Activated CD8-positive, alpha-beta T cell treated with anti-CD3 and anti-CD28 coated beads for 36 hours (primary cell): ENCODE data around the gene STK33. TPM values are rescaled to one million over a fixed set of nuclear protein-coding genes. Genes with fewer than 3 reads are reported as not detected.
"Not testable (repeated sequence)": the region's sequence is repeated elsewhere in the genome, so short reads cannot be mapped to it uniquely, and the experiment has no call there.

Experiments used
- ATAC-seq: fragments of 200-7000 bp; cut with Tn5 transposase; one replicate; pipeline ENCODE4 v1.10.0; 2021; ENCODE audit warnings: mild to moderate bottlenecking, moderate library complexity
- CTCF ChIA-PET: fragments of 350-600 bp; sonication (Branson Sonifier 250); formaldehyde crosslinking; loops from one replicate; lab custom pipeline; 2021; ENCODE audit warnings: antibody characterized with exemption; lab: Charles Lee
- POLR2A ChIA-PET: fragments of 350-600 bp; sonication (Branson Sonifier 250); formaldehyde crosslinking; loops from one replicate; lab custom pipeline; 2021; ENCODE audit warnings: antibody characterized with exemption; lab: Charles Lee
- DNase-seq: peaks from one replicate; pipeline ENCODE4 v3.0.0-alpha.2; 2020
- H3K27ac Mint-ChIP-seq: one replicate; pipeline ENCODE4 v1.8.0; 2021; ENCODE audit warnings: mild to moderate bottlenecking, mixed read lengths
- H3K27me3 Mint-ChIP-seq: one replicate; pipeline ENCODE4 v1.8.0; 2021; ENCODE audit warnings: mixed read lengths
- H3K36me3 Mint-ChIP-seq: one replicate; pipeline ENCODE4 v1.8.0; 2021; ENCODE audit warnings: low read depth, mixed read lengths
- H3K4me1 Mint-ChIP-seq: one replicate; pipeline ENCODE4 v1.8.0; 2021; ENCODE audit warnings: low read depth, mixed read lengths
- H3K4me3 Mint-ChIP-seq: one replicate; pipeline ENCODE4 v1.8.0; 2021; ENCODE audit warnings: mild to moderate bottlenecking, moderate library complexity, mixed read lengths
- H3K9me3 Mint-ChIP-seq: one replicate; pipeline ENCODE4 v1.8.0; 2021; ENCODE audit warnings: mixed read lengths
- intact Hi-C: fragments of 100-400 bp; cut with micrococcal nuclease; formaldehyde crosslinking; loops from one replicate; pipeline ENCODE4 v1.10.0; 2022
- total RNA-seq, 2 experiments: library from RNA; stranded (reverse); gene quantifications; one replicate each; pipeline ENCODE4 v1.2.3, GENCODE V29; 2021
- TF ChIP-seq, protein P1 (sequence below): fragments of 200-600 bp; IDR thresholded peaks from one replicate; pipeline ENCODE4 v1.8.0; 2022; ENCODE audit warnings: antibody characterized with exemption, mild to moderate bottlenecking

STK33 gene
- total RNA-seq, 2 experiments from 2014 or later = 1.3 to 3.6 TPM

DNA sequence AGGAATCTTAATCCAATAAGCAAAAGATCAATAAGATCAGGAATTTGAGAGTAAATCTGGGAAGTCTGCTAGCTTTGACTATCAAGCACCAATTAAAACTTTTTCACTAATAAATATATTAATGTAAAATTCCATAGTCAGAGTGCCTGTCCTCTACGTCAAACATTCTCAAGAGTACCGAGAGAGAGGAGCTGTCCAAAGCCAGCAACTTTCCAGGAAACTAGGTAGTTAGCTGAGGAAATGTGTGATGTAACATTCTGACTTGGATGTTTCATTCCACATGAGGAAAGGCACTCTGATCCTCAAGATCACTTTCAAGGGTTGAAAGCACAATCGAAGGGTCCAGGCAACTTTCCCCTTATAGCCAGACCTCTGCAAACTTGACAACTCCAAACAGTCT, 113.2 kb downstream of the STK33 start:
- DNase-seq = no peak
- POLR2A ChIA-PET = no interaction called here
- Mint-ChIP-seq H3K27me3 (no peaks in the 10 kb centered on the region), H3K27ac (no peak overlapping the region), H3K4me1 (no peaks in the 10 kb centered on the region), H3K4me3 (no peak overlapping the region), H3K36me3 (no peaks in the 10 kb centered on the region), H3K9me3 (no peaks in the 10 kb centered on the region)
- intact Hi-C loops = no loop called here
- ATAC-seq = no peak
- TF ChIP-seq, protein P1, sequence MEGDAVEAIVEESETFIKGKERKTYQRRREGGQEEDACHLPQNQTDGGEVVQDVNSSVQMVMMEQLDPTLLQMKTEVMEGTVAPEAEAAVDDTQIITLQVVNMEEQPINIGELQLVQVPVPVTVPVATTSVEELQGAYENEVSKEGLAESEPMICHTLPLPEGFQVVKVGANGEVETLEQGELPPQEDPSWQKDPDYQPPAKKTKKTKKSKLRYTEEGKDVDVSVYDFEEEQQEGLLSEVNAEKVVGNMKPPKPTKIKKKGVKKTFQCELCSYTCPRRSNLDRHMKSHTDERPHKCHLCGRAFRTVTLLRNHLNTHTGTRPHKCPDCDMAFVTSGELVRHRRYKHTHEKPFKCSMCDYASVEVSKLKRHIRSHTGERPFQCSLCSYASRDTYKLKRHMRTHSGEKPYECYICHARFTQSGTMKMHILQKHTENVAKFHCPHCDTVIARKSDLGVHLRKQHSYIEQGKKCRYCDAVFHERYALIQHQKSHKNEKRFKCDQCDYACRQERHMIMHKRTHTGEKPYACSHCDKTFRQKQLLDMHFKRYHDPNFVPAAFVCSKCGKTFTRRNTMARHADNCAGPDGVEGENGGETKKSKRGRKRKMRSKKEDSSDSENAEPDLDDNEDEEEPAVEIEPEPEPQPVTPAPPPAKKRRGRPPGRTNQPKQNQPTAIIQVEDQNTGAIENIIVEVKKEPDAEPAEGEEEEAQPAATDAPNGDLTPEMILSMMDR = no peak
- CTCF ChIA-PET = no interaction called here

DNA sequence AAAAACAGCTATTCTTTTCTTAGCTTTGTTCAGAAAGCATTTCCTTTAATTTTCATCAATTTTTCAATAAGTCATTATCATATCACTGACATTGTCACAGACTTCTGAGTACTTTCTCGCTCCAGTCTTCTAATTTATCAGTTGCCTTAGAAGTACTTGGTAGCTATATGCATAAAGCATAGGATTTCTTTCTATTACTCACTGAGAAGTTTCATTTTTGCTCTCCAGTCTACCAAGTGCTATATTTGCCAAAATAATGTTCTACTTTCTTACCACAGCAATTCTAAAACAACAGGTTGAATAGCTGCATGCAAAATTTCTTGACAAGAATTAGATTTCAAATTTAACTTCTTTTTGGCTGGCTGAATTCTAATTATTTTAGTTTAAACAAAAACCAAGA, 116.3 kb downstream of the STK33 start:
- no peak overlapping the region for H3K4me3 Mint-ChIP-seq
- H3K27ac Mint-ChIP-seq = no peak overlapping the region
- no peaks in the 10 kb centered on the region for H3K36me3 Mint-ChIP-seq
- TF ChIP-seq, protein P1 = no peak
- H3K9me3 Mint-ChIP-seq = no peaks in the 10 kb centered on the region
- H3K27me3 Mint-ChIP-seq = no peaks in the 10 kb centered on the region
- ATAC-seq (no peak), DNase-seq (no peak)
- POLR2A ChIA-PET = no interaction called here
- H3K4me1 Mint-ChIP-seq = no peaks in the 10 kb centered on the region
- CTCF ChIA-PET = no interaction called here
- intact Hi-C loops = no loop called here

DNA sequence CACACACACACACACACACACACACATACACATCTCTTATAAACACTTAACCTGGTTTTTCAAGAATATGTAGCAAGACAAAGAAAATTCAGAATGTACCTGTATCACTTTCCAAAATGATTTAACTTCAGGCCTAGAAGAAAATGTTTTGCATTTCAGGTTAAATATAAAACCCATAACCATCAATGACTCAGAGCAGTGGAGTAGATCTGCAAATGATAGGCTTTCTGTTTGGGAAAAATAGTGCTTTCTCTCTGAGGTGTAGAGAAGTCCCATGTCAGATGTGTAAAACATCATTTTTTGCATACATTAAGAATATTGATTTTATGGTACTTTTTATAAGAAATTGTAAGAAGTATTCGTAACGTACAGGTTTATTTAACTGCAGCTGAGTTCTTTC, 116.9 kb downstream of the STK33 start:
- Mint-ChIP-seq H3K4me1 (no peaks in the 10 kb centered on the region), H3K36me3 (no peaks in the 10 kb centered on the region), H3K9me3 (no peaks in the 10 kb centered on the region), H3K27ac (no peak overlapping the region), H3K27me3 (no peaks in the 10 kb centered on the region), H3K4me3 (no peak overlapping the region)
- ChIA-PET CTCF (no interaction called here), POLR2A (no interaction called here)
- no peak for DNase-seq
- ATAC-seq = no peak
- intact Hi-C loops = no loop called here
- TF ChIP-seq, protein P1 = no peak

DNA sequence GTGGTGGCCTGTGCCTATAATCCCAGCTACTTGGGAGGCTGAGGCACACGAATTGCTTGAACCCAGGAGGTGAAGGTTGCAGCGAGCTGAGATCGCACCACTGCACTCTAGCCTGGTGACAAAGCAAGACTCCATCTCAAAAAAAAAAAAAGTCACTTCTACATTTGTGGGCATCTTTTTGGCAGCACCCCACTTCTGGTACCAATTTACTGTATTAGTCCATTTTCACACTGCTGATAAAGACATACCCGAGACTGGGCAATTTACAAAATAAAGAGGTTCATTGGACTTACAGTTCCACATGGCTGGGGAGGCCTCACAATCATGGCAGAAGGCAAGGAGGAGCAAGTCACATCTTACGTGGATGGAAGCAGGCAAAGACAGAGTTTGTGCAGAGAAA, 126.2 kb downstream of the STK33 start:
- H3K36me3 Mint-ChIP-seq, CTCF ChIA-PET, POLR2A ChIA-PET, H3K4me1 Mint-ChIP-seq, ATAC-seq, intact Hi-C loops, H3K9me3 Mint-ChIP-seq, DNase-seq, H3K27ac Mint-ChIP-seq, H3K27me3 Mint-ChIP-seq, H3K4me3 Mint-ChIP-seq: not testable (repeated sequence)

DNA sequence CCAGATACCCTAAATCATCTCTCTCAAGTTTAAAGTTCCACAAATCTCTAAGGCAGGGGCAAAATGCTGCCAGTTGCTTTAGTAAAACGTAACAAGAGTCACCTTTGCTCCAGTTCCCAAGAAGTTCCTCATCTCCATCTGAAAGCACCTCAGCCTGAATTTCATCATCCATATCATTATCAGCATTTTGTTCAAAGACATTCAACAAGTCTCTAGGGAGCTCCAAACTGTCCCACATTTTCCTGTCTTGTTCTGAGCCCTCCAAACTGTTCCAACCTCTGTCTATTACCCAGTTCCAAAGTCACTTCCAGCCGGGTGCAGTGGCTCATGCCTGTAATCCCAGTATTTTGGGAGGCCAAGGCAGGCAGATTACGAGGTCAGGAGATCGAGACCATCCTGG, 126.7 kb downstream of the STK33 start:
- H3K9me3 Mint-ChIP-seq, H3K27ac Mint-ChIP-seq, H3K36me3 Mint-ChIP-seq, H3K4me3 Mint-ChIP-seq, H3K27me3 Mint-ChIP-seq, intact Hi-C loops, H3K4me1 Mint-ChIP-seq, DNase-seq, POLR2A ChIA-PET, ATAC-seq, CTCF ChIA-PET: not testable (repeated sequence)

DNA sequence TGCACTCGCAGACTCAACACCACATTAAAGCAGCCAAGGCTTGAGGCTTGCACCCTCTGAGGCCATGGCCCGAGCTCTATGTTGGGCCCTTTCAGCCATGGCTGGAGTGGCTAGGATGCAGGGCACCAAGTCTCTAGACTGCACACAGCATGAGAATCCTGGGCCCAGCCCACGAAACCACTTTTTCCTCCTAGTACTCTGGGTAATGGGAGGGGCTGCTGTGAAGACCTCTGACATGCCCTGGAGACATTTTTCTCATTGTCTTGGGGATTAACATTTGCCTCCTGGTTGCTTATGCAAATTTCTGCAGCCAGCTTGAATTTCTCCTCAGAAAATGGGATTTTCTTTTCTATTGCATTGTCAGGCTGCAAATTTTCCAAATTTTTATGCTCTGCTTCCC, 127.1 kb downstream of the STK33 start:
- H3K27ac Mint-ChIP-seq, intact Hi-C loops, H3K9me3 Mint-ChIP-seq, H3K27me3 Mint-ChIP-seq, POLR2A ChIA-PET, H3K4me1 Mint-ChIP-seq, H3K36me3 Mint-ChIP-seq, ATAC-seq, CTCF ChIA-PET, H3K4me3 Mint-ChIP-seq, DNase-seq: not testable (repeated sequence)
